SK-N-MC (cell line): ENCODE data around the gene POU1F1.
"Not testable (repeated sequence)": the region's sequence is repeated elsewhere in the genome, so short reads cannot be mapped to it uniquely, and the experiment has no call there.

ENCODE experiments used
- DNase-seq: peaks from one replicate; pipeline ENCODE4 v3.0.0-alpha.2; 2011; ENCODE audit warnings: low read depth, low spot score
- H3K27ac ChIP-seq: fragments of 200-600 bp; sonication (generic); 2 replicates; pipeline ENCODE4 v1.5.1; 2016; ENCODE audit warnings: mixed run types
- H3K36me3 ChIP-seq: fragments of 200-600 bp; sonication (generic); 2 replicates; pipeline ENCODE4 v1.6.1; 2017; ENCODE audit warnings: antibody characterized with exemption, low read length, mixed read lengths; ENCODE audit not compliant: insufficient read depth
- H3K4me3 ChIP-seq: fragments of 200-600 bp; sonication (generic); 2 replicates; pipeline ENCODE4 v1.5.1; 2016
- H3K9ac ChIP-seq: fragments of 200-600 bp; sonication (generic); 2 replicates; pipeline ENCODE4 v1.8.0; 2017; ENCODE audit warnings: mixed run types, mixed read lengths; ENCODE audit not compliant: insufficient read length
- H3K9me3 ChIP-seq: fragments of 200-600 bp; sonication (generic); 2 replicates; pipeline ENCODE4 v1.6.1; 2017; ENCODE audit warnings: low read depth, mild to moderate bottlenecking, antibody characterized with exemption, low read length, moderate library complexity, mixed read lengths
- EZH2 ChIP-seq: fragments of 200-600 bp; sonication (generic); IDR thresholded peaks from one replicate; pipeline ENCODE4 v1.6.1; 2017; ENCODE audit warnings: antibody characterized with exemption
- FOXP2 ChIP-seq: optimal IDR thresholded peaks from 2 replicates; pipeline ENCODE3; 2011; ENCODE audit warnings: mild to moderate bottlenecking, moderate library complexity; ENCODE audit not compliant: insufficient read depth; ENCODE audit errors: extremely low read length, control extremely low read depth
- POLR2AphosphoS5 ChIP-seq: IDR thresholded peaks from 2 replicates; pipeline ENCODE4 v1.6.1; 2012; ENCODE audit warnings: mild to moderate bottlenecking, low read depth, low read length, borderline replicate concordance

POU1F1 gene

DNA sequence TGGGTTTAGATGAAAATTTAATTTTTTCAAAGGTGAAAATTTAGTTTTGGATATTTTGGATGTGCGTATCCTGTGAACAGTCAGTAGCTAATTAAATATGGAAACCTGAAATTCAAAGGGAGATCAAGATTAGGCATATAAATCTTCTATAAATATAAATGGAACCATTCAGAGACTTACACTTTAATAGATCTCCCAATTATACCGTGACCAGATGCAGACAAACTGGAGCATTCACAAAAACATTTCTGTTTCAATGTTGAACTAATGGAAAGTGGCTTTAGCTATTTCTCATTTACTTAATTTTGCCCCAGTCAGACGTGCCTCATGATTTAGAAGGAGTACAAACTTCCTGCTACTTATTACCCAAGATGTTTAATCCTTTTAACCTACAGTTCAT is 29.1 kb upstream of the POU1F1 start:
- Histone ChIP-seq H3K36me3 (no peaks in the 10 kb centered on the region; the same call in 1 of the 2 replicates), H3K27ac (peak overlapping the region; percentile 85), H3K4me3 (peak overlapping the region; percentile 22; the same call in 1 of the 2 replicates), H3K9ac (no peak overlapping the region), H3K9me3 (no peaks in the 10 kb centered on the region)
- TF ChIP-seq POLR2AphosphoS5 (peak; percentile 47; the same call in 1 of the 2 replicates), EZH2 (no peak), FOXP2 (no peak)
- peak; percentile 74 for DNase-seq

DNA sequence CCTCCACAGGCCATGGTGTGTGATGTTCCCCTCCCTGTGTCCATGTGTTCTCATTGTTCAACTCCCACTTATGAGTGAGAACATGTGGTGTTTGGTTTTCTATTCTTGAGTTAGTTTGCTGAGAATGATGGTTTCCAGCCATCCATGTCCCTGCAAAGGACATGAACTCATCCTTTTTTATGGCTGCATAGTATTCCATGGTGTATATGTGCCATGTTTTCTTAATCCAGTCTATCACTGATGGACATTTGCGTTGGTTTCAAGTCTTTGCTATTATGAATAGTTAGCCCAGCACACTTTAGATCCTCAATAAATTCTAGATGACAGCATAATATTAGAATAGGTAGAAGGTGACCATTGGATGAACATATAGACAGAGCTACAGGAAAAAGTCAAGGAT is 28.6 kb upstream of the POU1F1 start:
- not testable (repeated sequence) for H3K9me3 ChIP-seq, H3K4me3 ChIP-seq, H3K9ac ChIP-seq, H3K36me3 ChIP-seq, DNase-seq
- peak overlapping the region; percentile 85 for H3K27ac ChIP-seq

DNA sequence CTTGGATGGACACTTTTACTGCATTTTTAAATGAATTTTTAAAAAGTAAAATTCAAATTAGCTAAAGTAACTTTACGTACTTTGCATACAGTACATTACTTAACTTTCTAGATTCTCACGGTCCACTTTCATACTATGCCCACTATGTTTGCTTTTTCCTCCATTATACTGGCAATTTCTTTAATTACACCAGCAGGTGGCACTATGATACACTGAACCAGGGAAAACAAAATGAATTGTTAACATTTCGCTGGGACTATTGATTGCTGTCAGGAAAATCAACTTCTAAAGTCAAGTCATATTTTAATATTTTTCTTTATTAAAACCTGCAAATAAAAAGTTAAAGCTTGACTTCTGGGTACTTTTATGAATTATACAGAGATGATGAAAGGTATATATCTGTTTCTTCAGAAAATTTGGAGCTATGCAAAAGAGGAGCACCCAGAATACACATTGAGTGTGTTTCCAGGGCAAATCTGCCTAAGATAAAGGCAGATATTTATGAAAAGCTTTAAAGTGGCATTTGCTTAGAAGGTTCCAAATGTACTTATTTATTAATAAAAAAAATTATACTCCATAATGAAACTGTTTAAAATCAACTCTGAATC is 21.8 kb upstream of the POU1F1 start:
- peak overlapping the region; percentile 19 for H3K9ac ChIP-seq
- DNase-seq: peak; percentile 66
- TF ChIP-seq FOXP2 (no peak), EZH2 (no peak), POLR2AphosphoS5 (no peak)
- H3K36me3 ChIP-seq: no peaks in the 10 kb centered on the region; the same call in 1 of the 2 replicates
- no peaks in the 10 kb centered on the region for H3K9me3 ChIP-seq
- H3K27ac ChIP-seq: peak overlapping the region; percentile 80; the same call in 1 of the 2 replicates
- peak overlapping the region; percentile 6; the same call in 1 of the 2 replicates for H3K4me3 ChIP-seq

DNA sequence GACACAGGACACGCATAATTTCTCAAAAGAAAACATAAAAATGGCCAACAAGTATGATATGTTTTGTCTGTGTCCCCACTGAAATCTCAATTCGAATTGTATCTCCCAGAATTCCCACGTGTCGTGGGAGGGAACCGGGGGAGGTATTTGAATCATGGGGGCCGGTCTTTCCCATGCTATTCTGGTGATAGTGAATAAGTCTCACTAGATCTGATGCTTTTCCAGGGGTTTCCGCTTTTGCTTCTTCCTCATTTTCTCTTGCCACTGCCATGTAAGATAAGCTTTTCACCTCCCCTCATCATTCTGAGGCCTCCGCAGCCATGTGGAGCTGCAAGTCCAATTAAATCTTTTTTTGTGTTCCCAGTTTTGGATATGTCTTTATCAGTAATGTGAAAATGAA is 12.1 kb upstream of the POU1F1 start:
- TF ChIP-seq EZH2 (no peak), FOXP2 (no peak), POLR2AphosphoS5 (no peak)
- Histone ChIP-seq H3K4me3 (no peak overlapping the region), H3K27ac (no peak overlapping the region), H3K9me3 (no peaks in the 10 kb centered on the region), H3K36me3 (no peaks in the 10 kb centered on the region), H3K9ac (no peak overlapping the region)
- DNase-seq: no peak

DNA sequence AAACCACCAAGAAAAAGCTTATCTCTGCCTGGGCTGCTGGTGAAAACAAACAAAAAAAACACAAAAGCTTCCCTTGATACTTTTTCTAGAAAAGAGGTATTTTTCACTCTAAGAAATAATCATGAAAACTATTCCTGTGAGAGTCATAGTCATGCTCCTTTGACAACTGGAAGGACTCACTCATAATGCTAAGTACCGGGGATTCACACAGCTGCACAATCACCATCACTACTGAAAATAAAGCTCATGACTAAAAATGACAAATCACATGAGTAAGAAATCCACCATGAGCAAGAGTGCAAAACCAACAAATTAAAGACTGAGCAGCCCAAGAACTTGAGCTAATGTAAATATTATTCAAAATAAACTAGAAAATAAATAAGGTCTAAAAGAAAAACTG is 10.6 kb upstream of the POU1F1 start:
- Histone ChIP-seq H3K9me3 (no peaks in the 10 kb centered on the region), H3K36me3 (no peaks in the 10 kb centered on the region), H3K4me3 (no peak overlapping the region), H3K27ac (no peak overlapping the region), H3K9ac (no peak overlapping the region)
- no peak for TF ChIP-seq POLR2AphosphoS5
- no peak for TF ChIP-seq EZH2
- TF ChIP-seq FOXP2: no peak
- no peak for DNase-seq

DNA sequence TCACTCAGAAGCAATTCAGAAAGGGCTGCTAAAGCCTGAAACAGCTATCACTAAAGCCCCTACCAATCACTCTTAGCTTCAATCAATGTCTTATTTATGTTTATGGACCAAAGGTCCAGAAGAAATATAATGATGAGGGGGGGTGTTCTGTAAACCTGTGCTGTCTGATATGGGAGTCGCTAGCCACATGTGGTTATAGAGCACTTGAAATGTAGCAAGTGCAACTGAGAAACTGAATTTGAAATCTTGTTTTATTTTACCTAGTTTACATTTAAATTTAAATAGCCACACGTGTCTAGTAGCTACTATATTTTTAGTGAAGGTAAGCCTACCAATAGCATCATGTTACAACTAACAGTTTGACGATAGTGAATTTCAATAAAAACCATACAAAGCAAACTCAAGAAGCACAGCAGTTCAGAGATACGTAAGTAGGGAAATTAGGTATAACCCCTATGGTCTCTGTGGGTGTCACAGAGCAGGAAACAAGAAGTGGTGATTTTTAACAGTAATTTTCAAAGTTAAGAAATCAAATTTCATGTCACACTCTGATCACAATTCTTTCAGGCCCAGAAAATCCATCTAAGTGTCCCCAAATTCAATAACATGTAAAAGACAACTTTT is 3.6 kb downstream of the POU1F1 start:
- TF ChIP-seq EZH2 (no peak), POLR2AphosphoS5 (no peak), FOXP2 (no peak)
- Histone ChIP-seq H3K9ac (no peak overlapping the region), H3K4me3 (no peak overlapping the region), H3K9me3 (no peaks in the 10 kb centered on the region), H3K36me3 (no peaks in the 10 kb centered on the region), H3K27ac (no peak overlapping the region)
- DNase-seq: no peak

DNA sequence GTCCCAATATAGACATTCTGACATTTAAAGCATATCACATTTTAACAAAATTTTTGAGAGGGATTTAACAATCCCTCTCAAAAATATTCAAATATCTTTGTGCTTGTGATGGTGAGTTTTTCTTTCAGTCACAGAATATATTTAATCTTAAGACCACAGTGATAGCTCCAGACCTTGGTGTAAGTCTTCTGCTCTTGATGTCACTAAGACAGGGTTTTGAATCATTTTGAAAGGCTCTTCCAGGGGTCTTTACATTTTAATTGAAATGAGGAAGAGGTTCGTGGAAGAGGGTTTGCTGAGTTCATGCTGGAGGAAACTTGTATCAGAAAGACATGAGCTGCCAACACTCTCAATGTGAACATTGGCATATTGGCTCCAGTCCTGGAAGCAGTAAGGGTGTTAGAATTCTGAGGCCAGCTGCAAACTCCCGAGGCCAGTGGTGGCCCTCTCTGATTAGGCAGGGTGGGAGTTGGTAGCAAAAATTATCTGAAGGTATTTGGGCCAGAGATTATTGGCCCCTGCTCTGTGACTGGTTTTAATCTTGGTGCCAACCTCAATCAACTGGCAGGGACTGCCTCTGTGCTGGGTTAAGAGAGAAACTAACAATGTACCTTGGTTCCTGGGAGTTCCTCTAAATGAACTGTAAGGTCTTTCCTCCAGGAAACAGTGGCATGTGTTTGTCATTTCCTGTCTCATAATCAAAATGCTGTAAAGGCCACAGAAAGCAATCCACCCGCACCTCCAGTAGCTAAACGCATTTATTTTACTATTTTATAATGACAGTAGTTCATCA is 5.3 kb downstream of the POU1F1 start:
- TF ChIP-seq EZH2 (no peak), POLR2AphosphoS5 (peak; percentile 52; the same call in 1 of the 2 replicates)
- no peaks in the 10 kb centered on the region for H3K36me3 ChIP-seq
- peak overlapping the region; percentile 60 for H3K4me3 ChIP-seq
- no peaks in the 10 kb centered on the region for H3K9me3 ChIP-seq
- peak; percentile 47 for DNase-seq
- no peak overlapping the region for H3K9ac ChIP-seq
- peak overlapping the region; percentile 86 for H3K27ac ChIP-seq

DNA sequence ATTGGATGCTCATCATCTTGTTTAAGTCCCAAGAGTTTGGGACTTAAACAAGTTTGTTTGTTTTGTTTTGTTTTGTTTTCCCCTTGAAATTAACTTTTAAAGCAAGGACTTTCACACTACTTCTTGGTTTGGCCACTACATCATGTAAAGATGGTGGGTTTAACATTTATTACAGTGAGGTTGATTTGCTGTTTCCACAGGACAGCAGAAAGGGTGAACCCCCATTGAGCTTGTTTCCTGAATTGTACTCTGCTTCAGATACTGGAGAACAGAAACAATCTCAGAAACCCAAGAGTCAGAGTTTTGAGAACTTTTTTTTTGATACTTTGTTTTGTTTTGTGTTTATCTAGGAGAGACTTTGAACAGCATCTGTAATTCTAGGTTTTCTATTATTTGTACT is 6.7 kb downstream of the POU1F1 start:
- peak overlapping the region; percentile 86 for H3K27ac ChIP-seq
- DNase-seq: no peak
- no peaks in the 10 kb centered on the region for H3K36me3 ChIP-seq
- no peak for TF ChIP-seq POLR2AphosphoS5
- no peak for TF ChIP-seq EZH2
- TF ChIP-seq FOXP2: no peak
- H3K9ac ChIP-seq: no peak overlapping the region
- H3K9me3 ChIP-seq: no peaks in the 10 kb centered on the region
- H3K4me3 ChIP-seq: peak overlapping the region; percentile 51; the same call in 1 of the 2 replicates
